IPS DF 19.7 (cell line): Measurements from ENCODE around the gene NFKBIB.

ENCODE experiments used
- DNase-seq: peaks from one replicate; pipeline ENCODE4 v3.0.0-alpha.2; 2013; ENCODE audit warnings: low read depth, low spot score

Gene NFKBIB

DNA sequence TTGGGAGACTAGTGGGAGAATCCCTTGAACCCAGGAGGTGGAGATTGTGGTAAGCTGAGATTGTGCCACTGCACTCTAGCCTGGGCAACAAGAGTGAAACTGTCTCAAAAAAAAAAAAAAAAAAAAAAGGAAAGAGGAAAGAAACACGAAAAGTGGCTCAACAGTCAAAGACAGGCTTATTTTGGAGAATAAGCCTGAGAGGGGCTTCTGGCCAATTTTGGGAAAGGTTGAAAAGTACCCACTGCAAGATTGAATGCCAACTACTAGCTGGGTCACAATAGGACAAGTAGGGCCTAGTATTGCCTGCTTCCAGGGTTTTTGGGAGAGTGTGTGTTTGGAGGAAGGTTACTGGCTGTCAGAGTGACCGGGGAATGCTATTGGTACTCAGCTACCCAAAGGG lies 58.5 kb downstream of the NFKBIB start:
- DNase-seq = no peak
